ENCODE results near the gene PCA3.

PCA3 gene

GRCh38 chr9:76835571-76836283, 71.5 kb downstream of the PCA3 start:
- DNase-seq, result peak in 1 of 2 experiments; percentile 3

Data from NCI-H1930 (cell line).